AG04449 (cell line): ENCODE results near the gene WDR59.
A peak's percentile ranks its signal among the peaks of the same experiment; 100 is the strongest.
"Not testable (repeated sequence)": the region's sequence is repeated elsewhere in the genome, so short reads cannot be mapped to it uniquely, and the experiment has no call there.

Experiments
- CTCF ChIA-PET: fragments of 350-600 bp; formaldehyde crosslinking; extraction: SDS; loops from one replicate; lab custom pipeline; 2021; ENCODE audit warnings: antibody characterized with exemption; lab: Yijun Ruan, JAX
- POLR2A ChIA-PET: fragments of 400-600, 350-600 bp; formaldehyde crosslinking; extraction: SDS; loops from one replicate; lab custom pipeline; 2020; ENCODE audit warnings: antibody characterized with exemption, inconsistent platforms; lab: Yijun Ruan, JAX
- DNase-seq: peaks from one replicate; pipeline ENCODE4 v3.0.0-alpha.2; 2010; ENCODE audit warnings: low read depth, low spot score
- H3K4me3 ChIP-seq: 2 replicates; pipeline ENCODE4 v1.5.1; 2011; ENCODE audit warnings: low read depth, mild to moderate bottlenecking, control low read depth, low read length
- TF ChIP-seq, protein P1 (sequence below): IDR thresholded peaks from one replicate; pipeline ENCODE4 v1.5.1; 2011; ENCODE audit warnings: mild to moderate bottlenecking, moderate library complexity, low read length, control low read depth, inconsistent platforms; ENCODE audit not compliant: insufficient read depth; ENCODE audit errors: missing control alignments

Gene WDR59

DNA sequence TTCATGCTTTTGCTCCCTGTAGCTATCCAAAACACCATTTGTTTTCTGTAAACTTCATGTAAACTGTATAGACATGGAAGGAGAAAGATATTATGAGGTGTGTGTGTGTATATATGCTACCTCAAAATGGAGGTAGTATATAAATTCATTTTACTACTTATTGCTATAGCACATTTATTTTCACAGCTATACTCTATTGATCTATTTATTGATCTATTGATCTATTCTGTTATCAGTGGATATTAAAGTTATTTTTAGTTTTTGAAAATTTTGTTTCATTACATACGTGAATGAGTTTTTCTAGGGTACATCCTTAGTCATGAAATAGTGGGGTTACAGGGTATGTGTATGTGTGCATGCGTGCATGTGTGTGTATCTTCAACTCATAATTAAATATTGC lies 29.4 kb upstream of the WDR59 start:
- H3K4me3 ChIP-seq = no peak overlapping the region
- TF ChIP-seq, protein P1, sequence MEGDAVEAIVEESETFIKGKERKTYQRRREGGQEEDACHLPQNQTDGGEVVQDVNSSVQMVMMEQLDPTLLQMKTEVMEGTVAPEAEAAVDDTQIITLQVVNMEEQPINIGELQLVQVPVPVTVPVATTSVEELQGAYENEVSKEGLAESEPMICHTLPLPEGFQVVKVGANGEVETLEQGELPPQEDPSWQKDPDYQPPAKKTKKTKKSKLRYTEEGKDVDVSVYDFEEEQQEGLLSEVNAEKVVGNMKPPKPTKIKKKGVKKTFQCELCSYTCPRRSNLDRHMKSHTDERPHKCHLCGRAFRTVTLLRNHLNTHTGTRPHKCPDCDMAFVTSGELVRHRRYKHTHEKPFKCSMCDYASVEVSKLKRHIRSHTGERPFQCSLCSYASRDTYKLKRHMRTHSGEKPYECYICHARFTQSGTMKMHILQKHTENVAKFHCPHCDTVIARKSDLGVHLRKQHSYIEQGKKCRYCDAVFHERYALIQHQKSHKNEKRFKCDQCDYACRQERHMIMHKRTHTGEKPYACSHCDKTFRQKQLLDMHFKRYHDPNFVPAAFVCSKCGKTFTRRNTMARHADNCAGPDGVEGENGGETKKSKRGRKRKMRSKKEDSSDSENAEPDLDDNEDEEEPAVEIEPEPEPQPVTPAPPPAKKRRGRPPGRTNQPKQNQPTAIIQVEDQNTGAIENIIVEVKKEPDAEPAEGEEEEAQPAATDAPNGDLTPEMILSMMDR = no peak
- ChIA-PET CTCF (interaction anchor here (1.2 kb wide), 1 partner anchor 97 kb away, joined by 3 read pairs; no protein-coding TSS in a partner anchor), POLR2A (interaction anchor here (0.5 kb wide), 1 partner anchor 15 kb away, joined by 5 read pairs; no protein-coding TSS in a partner anchor)
- no peak for DNase-seq

DNA sequence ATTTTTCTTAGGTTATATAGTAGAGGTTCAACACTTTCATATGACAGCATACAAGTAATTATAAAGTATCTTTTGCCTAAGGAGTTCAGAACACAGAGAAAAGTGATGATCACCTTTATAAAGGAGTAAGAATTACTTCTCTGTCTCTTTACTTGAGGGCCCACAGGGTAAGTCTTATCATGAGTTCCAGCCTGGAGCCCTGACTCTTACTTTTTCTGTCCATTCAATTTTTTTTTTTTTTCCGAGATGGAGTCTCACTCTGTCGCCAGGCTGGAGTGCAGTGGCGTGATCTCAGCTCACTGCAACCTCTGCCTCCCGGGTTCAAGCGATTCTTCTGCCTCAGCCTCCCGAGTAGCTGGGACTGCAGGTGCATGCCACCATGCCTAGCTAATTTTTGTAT lies 28.2 kb upstream of the WDR59 start:
- POLR2A ChIA-PET, DNase-seq, H3K4me3 ChIP-seq: not testable (repeated sequence)
- CTCF ChIA-PET = interaction anchor here (0.8 to 12.7 kb wide), 4 partner anchors 8 to 98 kb away, joined by 3 to 133 read pairs (median 24); partner anchors contain the start of gene ZNRF1

DNA sequence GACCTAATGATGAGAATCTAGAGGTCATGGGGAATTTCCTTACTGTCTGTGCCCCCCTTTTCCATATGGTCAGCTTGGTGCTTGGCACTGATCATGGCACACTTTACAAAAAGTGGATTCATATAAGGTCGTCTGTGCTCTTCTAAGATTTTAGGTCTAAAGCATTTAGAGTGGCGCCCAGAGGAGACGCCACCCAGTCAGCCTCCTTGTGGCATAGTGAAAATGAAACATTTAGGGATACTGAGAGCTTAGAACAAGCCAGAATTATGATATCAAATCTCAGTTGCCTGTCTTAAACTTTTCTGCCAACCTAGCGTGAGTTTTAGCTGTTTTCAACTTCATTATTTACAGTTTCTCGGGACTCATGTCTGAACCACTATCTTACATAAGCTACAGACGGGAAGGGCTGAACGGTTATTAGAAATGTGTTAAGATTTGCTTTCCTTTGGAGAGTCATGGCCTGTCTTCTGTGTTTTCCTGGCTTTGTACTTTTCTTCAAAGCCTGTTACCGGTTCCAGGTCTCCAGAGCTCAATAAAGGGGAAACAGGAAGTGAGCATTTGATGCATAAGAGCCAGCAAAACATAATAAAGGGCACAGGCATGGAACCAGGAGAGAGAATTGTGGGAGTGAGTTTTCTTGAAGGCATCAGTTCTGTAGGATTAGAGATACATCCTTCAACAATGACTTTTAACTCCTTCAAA lies 27.6 kb upstream of the WDR59 start:
- ChIA-PET POLR2A (interaction anchor here (1.3 kb wide), 1 partner anchor 27 kb away, joined by 4 read pairs; the partner anchor contains the start of gene WDR59), CTCF (interaction anchor here (0.6 to 12.7 kb wide), 6 partner anchors 9 to 361 kb away, joined by 3 to 133 read pairs (median 6); partner anchors contain the start of gene ZNRF1)
- TF ChIP-seq, protein P1 = no peak
- no peak overlapping the region for H3K4me3 ChIP-seq
- DNase-seq = no peak

DNA sequence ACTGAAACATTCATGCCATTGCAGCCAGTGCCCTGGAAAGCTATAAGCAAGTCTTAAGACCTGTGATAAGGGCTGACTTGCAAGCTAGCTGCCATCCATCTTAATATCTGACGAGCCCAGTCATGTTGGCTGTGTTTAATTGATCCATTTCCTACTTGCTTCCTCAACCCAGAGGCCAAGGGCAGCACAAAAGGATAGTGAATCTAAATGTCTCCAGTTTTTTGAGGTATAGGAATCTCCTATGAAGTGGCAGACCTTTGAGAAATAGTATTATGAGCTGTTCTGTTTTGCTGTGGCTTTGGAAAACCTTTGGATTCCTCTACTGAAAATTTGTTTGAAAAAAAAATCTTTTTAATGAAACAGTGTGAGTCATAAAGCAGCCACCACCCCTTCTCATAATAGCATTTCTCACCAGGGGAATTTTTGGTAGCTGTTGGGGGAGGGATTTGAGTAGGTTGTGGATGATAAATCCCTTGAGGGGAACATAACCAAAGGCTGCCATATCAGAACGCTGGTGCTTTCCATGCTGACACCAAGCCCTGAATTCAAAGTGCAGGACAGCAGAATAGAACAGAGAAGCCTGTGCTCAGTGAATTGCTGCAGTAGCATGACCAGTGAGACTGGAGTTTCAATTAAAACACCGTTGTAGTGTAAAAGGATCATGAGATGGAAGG lies 26.8 kb upstream of the WDR59 start:
- CTCF ChIA-PET = interaction anchor here (0.6 to 12.7 kb wide), 5 partner anchors 13 to 360 kb away, joined by 3 to 133 read pairs (median 7); partner anchors contain the start of gene ZNRF1
- TF ChIP-seq, protein P1 = no peak
- POLR2A ChIA-PET = interaction anchor here (1.3 to 1.5 kb wide), 2 partner anchors 19 to 27 kb away, joined by 4 to 5 read pairs; partner anchors contain the start of gene WDR59
- peak; percentile 67 for DNase-seq
- H3K4me3 ChIP-seq = peak overlapping the region; percentile 26

DNA sequence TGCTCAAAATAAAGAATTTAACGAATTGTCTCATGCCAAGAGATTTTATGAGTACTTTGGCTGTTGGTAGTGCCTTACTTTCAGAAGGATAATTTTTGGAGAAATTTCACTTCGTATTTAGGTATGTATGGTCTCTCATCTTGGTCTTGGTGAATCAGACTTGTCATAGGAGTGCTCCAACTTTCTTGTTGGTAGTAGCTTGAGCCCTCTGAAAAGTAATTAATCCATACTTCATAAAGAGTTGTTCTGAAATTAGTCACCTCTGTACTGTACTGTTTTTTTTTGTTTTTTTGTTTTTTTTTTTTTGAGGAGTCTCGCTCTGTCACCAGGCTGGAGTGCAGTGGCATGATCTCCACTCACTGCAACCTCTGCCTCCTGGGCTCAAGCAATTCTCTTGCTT lies 25.5 kb upstream of the WDR59 start:
- H3K4me3 ChIP-seq = no peak overlapping the region
- ChIA-PET CTCF (interaction anchor here (0.6 to 12.7 kb wide), 3 partner anchors 12 to 101 kb away, joined by 3 to 133 read pairs (median 44); partner anchors contain the start of gene ZNRF1), POLR2A (interaction anchor here (1.5 kb wide), 1 partner anchor 20 kb away, joined by 5 read pairs; no protein-coding TSS in a partner anchor)
- TF ChIP-seq, protein P1 = no peak
- no peak for DNase-seq

DNA sequence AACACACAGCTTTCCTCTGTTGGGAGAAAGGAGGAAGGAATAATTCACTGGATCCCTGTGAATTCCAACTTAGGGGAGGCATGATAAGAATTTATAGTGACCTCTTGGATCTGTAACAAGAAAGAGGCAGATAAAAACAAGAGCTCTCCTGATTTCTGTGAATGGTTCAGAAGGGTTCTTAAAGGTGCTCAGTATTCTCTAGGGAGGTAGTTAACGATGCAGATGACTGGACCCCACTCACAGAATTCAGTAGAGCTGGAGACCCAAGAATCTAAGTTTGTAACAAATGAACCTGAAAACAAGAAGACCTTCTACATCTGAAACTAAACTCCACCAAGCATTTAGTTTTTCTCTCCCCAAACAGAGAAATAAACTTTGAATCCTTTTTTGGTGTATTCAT lies 22.5 kb upstream of the WDR59 start:
- DNase-seq = no peak
- H3K4me3 ChIP-seq = no peak overlapping the region
- POLR2A ChIA-PET = no interaction called here
- CTCF ChIA-PET = interaction anchor here (0.9 to 12.7 kb wide), 4 partner anchors 9 to 104 kb away, joined by 3 to 133 read pairs (median 24); partner anchors contain the start of gene ZNRF1
- TF ChIP-seq, protein P1 = no peak
